ENCODE measurements around the gene UTP14C.
"Not testable (repeated sequence)": the region's sequence is repeated elsewhere in the genome, so short reads cannot be mapped to it uniquely, and the experiment has no call there.

UTP14C gene

DNA sequence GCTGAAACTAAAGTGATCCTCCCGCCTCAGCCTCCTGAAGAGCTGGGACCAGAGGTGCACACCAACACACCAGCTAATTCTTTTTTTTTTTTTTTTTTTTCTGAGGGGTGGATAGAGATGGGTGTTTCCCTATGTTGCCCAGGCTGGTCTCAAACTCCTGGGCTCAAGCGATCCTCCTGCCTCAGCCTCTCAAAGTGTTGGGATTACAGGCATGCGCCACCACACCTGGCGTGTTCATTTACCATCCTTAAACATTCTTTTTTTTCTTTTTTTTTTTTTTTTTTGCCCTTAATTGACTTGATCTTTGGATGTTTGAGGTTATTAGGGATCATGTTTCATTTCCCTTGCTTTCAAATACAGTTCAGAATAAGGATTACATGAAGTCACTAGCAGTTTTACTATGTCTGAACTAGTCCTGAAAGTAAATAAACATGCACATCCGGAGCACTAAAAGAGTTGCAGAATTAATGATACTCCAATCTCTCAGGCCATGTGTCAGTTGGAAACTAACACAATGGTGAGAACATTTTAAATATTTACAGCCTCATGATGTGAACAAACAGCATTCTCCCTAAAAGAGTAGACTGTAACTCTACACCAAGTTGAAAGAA, 10.2 kb downstream of the UTP14C start:
- in situ Hi-C loops (cut with HindIII; ENCODE audit: low sequenced_read_pairs), result no loop called here

DNA sequence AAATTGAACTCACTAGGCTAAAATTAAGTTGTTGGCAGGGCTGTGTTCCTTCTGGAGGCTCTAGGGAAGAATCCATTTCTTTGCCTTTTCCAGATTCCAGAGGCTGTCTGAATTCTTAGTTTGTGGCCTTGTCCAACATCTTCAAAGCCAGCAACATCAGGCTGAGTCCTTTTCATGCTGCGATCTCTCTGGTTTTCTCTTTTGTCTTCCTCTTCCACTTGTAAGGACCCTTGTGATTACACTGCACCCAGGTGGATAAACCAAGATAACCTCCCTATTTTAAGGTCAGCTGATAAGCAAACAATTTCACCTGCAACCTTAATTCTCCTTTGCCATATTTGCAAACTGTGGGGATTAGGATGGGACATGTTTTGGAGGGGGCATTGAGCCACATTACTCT, 11.5 kb downstream of the UTP14C start:
- in situ Hi-C loops (cut with HindIII; ENCODE audit: low sequenced_read_pairs), result no loop called here

DNA sequence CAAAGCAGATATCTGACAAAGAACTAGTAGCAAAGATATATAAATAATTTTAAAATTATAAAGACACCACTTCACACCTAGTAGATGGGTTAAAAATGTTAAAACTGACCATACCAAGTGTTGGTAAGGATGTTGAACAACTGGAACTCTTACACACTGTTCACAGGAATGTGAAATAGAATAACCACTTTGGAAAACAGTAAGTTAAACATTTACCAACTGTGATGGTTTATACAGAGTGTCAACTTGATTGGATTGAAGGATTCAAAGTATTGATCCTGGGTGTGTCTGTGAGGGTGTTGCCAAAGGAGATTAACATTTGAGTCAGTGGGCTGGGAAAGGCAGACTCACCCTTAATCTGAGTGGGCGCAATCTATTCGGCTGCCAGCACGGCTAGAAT, 19.2 kb downstream of the UTP14C start:
- in situ Hi-C loops (cut with HindIII; ENCODE audit: low sequenced_read_pairs), result no loop called here

DNA sequence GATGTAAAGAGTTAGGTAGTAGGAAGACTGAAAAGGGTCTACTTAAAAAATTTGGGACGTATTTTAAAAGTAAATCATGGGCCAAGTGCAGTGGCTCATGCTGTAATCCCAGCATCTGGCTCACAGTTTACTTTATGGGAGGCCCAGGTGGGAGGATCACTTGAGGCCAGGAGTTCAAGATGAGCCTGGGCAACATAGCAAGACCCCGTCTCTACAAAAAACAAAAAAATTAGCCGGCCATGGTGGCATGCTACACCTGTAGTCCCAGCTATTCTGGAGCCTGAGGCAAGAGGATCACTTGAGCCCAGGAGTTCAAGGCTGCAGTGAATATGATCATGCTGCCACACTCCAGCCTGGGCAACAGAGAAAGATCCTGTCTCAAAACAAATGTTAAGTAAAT, 23.0 kb downstream of the UTP14C start:
- in situ Hi-C loops (cut with HindIII; ENCODE audit: low sequenced_read_pairs), result no loop called here

DNA sequence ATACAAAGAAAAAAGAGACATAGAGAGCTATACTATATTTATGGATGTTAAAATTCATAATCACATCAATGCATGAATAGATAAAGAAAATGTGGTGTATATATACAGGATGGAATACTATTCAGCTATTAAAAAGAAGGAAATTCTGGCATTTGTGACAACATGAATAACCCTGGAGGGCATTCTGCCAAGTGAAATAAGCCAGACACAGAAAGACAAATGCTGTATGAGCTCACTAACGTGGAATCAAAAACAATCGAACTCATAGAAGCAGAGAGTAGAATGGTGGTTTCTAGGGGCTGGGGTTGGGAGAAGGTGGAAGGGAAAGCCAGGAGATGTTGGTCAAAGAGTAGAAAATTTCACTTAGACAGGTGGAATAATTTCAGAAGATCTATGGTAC, 24.0 kb downstream of the UTP14C start:
- in situ Hi-C loops (cut with HindIII; ENCODE audit: low sequenced_read_pairs), result no loop called here

DNA sequence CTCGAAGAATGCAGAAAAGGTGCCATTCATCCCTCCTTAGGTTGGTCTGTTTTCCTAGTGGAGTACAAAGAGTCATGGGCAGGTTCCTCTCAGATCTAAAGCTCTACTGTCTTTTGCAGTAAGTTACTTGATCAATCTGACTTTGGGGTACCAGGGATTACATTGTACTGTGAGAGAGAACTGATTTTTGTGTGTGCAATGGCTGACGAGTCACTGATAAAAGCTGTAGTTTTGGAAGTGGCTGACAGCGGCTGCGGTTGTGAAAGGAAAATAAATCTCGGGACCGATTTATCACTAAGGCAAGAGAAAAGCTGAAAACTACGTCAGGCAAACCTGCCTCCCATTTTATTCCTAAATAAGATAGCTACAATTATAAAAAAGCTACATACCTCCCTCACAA, 26.9 kb downstream of the UTP14C start:
- in situ Hi-C loops (cut with HindIII; ENCODE audit: low sequenced_read_pairs), result no loop called here

DNA sequence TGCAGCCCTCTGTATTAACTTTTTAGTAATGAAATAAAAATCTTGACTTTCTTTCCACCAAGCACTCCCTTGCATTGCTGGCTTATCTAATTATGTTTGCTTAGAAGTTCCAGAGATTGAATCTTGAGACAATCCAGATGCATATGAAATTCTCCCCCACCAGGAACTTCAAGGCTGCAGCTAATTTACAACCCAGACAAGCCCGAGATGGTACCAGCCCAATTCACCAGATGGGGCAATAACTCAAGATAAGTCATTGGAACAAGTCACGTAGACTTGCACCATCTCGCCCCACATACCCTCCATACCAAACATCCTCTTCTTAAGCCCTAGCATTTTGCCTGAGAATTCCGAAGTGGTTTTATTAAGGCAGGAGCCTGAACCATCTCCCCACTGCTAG, 29.0 kb downstream of the UTP14C start:
- in situ Hi-C loops (cut with HindIII; ENCODE audit: low sequenced_read_pairs), result no loop called here

DNA sequence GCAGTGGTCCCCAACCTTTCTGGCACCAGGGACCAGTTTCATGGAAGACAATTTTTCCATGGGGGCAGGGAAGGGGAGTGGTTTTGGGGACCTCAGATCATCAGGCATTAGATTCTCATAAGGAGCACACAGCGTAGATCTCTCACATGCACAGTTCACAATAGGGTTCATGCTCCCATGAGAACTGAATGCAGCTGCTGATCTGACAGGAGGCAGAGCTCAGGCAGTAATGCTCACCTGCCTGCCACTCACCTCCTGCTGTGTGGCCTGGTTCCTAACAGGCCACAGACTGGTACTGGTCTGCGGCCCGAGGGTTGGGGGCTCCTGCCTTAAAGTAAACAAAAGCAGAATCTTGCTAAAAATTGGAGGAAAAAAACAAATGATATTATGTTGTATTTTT, 36.6 kb downstream of the UTP14C start:
- in situ Hi-C loops (cut with HindIII; ENCODE audit: low sequenced_read_pairs), result not testable (repeated sequence)

DNA sequence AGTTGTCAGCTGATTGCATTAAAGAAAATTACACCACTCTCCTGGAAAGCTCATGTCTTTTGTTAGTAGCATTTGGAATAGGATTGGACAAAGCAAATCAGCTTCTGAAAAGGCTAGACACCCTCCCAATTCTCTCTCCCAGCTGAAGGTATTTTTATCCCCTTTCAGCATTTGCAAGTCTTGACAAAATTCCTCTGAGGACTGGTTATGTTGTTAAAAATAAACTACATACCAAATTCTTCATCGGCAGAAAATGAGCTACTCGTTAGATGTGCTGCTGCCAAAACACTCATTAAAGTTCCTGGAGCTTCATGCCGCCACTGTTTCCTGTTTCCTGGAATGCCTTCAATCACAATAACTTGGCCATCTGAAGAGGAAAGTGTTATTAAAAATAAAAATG, 37.1 kb downstream of the UTP14C start:
- in situ Hi-C loops (cut with HindIII; ENCODE audit: low sequenced_read_pairs), result no loop called here

DNA sequence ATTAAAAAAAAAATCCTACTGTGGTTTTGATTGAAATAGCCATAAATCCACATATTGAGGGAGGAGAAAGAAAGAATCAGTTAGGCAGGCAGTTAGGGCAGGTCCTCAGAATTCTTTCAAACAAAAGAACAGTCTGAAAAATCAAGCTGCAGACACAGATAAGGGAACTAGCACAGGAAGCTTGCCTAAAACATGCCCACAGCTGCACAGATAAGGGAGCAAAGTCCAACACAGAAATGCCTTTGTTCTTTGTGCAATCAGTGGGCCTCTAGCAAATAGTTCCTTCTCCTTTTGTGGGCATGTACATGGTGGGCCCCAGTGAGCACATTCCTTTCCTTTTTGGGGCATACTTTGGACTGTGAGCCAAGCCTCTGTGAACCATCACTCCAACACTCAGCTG, 42.7 kb downstream of the UTP14C start:
- in situ Hi-C loops (cut with HindIII; ENCODE audit: low sequenced_read_pairs), result no loop called here

DNA sequence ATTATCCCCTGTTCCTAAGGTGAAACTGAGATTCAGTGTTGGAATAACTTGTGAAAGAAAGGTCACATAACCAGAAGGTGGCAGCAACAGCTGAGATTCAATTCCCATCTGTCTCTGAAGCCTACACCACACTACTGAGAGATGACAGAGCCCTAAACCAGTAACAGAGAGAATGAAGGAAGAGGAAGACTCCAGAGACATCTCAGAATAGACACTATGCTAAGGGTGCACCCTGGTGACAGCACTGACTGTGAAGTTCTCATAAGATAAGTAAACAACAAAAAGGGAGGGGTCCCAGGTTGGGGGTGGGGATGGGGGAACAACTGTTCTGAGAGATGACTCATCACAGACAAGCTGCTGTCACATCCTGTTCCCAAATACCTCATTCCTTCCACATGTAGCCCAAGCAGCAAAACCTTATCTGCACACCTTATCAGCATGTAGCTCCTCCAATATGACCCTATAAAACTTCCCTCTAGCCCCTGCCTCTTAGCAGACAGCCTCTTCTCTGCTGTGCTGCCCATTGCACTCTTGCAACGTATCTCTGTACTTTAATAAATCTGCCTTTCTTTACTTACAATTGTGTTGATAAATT, 46.5 kb downstream of the UTP14C start:
- in situ Hi-C loops (cut with HindIII; ENCODE audit: low sequenced_read_pairs), result no loop called here

Measured in endothelial cell of hepatic sinusoid (primary cell).